Suppressor macrophage treated with lipopolysaccharide for 1 hour (primary cell): ENCODE measurements around the gene FASTK.
"Not testable (repeated sequence)": the region's sequence is repeated elsewhere in the genome, so short reads cannot be mapped to it uniquely, and the experiment has no call there.

Experiments used
- DNase-seq, 3 donors: peaks; one replicate each; pipeline ENCODE4 v3.0.0-alpha.2; 2020 to 2022

FASTK gene

DNA sequence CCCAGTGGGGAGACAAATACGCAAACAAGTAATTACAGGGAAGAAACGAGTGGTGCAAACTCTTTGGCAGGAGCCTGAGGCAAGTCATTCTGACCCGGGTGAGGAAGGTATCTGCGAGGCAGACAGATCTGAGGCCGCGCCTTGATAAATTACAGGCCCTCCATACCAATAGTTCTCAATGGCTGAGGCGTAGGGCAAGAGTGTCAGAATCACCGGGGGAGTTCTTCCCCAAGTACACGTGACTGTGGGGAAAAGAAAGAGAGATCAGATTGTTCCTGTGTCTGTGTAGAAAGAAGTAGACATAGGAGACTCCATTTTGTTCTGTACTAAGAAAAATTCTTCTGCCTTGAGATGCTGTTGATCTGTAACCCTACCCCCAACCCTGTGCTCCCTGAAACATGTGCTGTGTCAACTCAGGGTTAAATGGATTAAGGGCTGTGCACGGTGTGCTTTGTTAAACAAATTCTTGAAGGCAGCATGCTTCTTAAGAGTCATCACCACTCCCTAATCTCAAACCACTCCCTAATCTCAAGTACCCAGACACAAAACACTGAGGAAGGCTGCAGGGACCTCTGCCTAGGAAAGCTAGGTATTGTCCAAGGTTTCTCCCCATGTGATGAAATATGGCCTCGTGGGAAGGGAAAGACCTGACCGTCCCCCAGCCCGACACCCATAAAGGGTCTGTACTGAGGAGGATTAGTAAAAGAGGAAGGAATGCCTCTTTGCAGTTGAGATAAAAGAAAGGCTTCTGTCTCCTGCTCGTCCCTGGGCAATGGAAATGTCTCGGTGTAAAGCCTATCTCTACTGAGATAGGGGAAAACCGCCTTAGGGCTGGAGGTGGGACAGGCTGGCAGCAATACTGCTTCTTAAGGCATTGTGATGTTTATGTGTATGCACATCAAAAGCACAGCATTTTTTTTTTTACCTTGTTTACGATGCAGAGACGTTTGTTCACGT lies 53.6 kb downstream of the FASTK start:
- DNase-seq = not testable (repeated sequence)
